ENCODE measurements around the gene FARSB. TPM values are rescaled to one million over a fixed set of nuclear protein-coding genes. Genes with fewer than 3 reads are reported as not detected.
"Not testable (repeated sequence)": the region's sequence is repeated elsewhere in the genome, so short reads cannot be mapped to it uniquely, and the experiment has no call there.

FARSB gene
- total RNA-seq, 2 donors from 2014 or later: 11.9 to 16.2 TPM

- Histone ChIP-seq H3K27me3 (replicated peaks; ENCODE audit: insufficient read depth) (no peaks in the 10 kb centered on the region), H3K36me3 (no peaks in the 10 kb centered on the region), H3K4me1 (replicated peaks) (no peaks in the 10 kb centered on the region), H3K4me3 (no peak overlapping the region), H3K27ac (no peak overlapping the region), H3K9me3 (no peaks in the 10 kb centered on the region)
- WGBS: 90% methylated on average over 4 of the region's 4 CpGs
- intact Hi-C loops (cut with DNase I): no loop called here
- TF ChIP-seq CTCF (IDR thresholded peaks at IDR 0.05) (no peak), POLR2AphosphoS5 (IDR thresholded peaks at IDR 0.05) (no peak), POLR2A (IDR thresholded peaks at IDR 0.05) (no peak)
- no peak for DNase-seq (ENCODE audit: low spot score)
Measured at GRCh38 chr2:222698276-222698675, 42.4 kb upstream of the FARSB start.

DNA sequence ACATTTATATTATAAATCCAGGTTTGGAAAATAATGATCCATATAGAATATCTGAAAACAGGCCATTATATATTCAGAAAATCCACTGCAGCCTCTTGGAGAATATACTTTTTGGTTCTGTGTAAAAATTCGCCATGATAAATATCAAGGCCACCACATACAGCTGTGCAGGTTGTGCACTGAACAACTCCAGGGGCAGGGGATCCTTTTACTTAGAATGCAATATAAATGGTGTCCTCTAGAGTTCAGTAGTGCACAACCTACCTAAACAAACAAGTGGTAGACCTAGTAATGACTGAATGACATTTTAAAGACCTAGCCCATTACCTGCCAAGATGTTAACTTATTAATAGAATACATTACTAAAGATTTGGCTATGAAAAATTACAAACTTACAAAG, 37.9 kb upstream of the FARSB start:
- no peak overlapping the region for H3K27ac ChIP-seq
- WGBS: 96% methylated on average over 1 of the region's 1 CpG
- no peak for DNase-seq (ENCODE audit: low spot score)
- no peaks in the 10 kb centered on the region for H3K36me3 ChIP-seq
- no peaks in the 10 kb centered on the region for H3K4me1 ChIP-seq (replicated peaks)
- intact Hi-C loops (cut with DNase I): loop anchor here (5.0 kb wide), 1 partner anchor 208 kb away; no protein-coding TSS in a partner anchor
- no peaks in the 10 kb centered on the region for H3K9me3 ChIP-seq
- TF ChIP-seq CTCF (IDR thresholded peaks at IDR 0.05) (peak in 2 of 4 experiments; percentile 19 to 27), POLR2A (IDR thresholded peaks at IDR 0.05) (no peak), POLR2AphosphoS5 (IDR thresholded peaks at IDR 0.05) (no peak)
- H3K27me3 ChIP-seq (replicated peaks; ENCODE audit: insufficient read depth): no peaks in the 10 kb centered on the region
- no peak overlapping the region for H3K4me3 ChIP-seq

DNA sequence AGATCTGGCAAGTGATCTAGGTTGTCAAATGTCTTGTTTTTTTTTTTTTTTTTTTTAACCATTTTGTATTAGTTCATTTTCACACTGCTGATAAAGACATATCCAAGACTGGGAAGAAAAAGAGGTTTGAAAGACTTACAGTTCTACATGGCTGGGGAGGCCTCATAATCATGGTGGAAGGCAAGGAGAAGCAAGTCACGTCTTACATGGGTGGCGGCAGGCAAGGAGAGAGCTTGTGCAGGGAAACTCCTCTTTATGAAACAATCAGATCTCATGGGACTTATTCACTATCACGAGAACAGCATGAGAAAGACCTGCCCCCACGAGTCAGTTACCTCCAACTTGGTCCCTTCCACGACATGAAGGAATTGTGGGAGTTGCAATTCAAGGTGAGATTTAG, 37.5 kb upstream of the FARSB start:
- not testable (repeated sequence) for H3K4me3 ChIP-seq; H3K9me3 ChIP-seq; DNase-seq (ENCODE audit: low spot score); H3K36me3 ChIP-seq; H3K27me3 ChIP-seq (replicated peaks; ENCODE audit: insufficient read depth); H3K27ac ChIP-seq; H3K4me1 ChIP-seq (replicated peaks)
- WGBS: 91% methylated on average over 5 of the region's 5 CpGs
- intact Hi-C loops (cut with DNase I): loop anchor here (5.0 kb wide), 1 partner anchor 209 kb away; no protein-coding TSS in a partner anchor

GRCh38 chr2:222690564-222691200, 34.8 kb upstream of the FARSB start:
- peak; percentile 72 to 90 (median 86) for TF ChIP-seq CTCF (IDR thresholded peaks at IDR 0.05)
- no peak for TF ChIP-seq POLR2A (IDR thresholded peaks at IDR 0.05)
- peak; percentile 19 for TF ChIP-seq POLR2AphosphoS5 (IDR thresholded peaks at IDR 0.05)
- 21% methylated on average over 10 of the region's 10 CpGs for WGBS
- Histone ChIP-seq H3K4me1 (replicated peaks) (no peaks in the 10 kb centered on the region), H3K27ac (no peak overlapping the region), H3K36me3 (no peaks in the 10 kb centered on the region), H3K9me3 (no peaks in the 10 kb centered on the region), H3K27me3 (replicated peaks; ENCODE audit: insufficient read depth) (no peaks in the 10 kb centered on the region), H3K4me3 (no peak overlapping the region)
- intact Hi-C loops (cut with DNase I): loop anchor here (5.0 kb wide), 1 partner anchor 212 kb away; no protein-coding TSS in a partner anchor
- peak; percentile 52 for DNase-seq (ENCODE audit: low spot score)

- Histone ChIP-seq H3K36me3 (no peaks in the 10 kb centered on the region), H3K4me1 (replicated peaks) (no peaks in the 10 kb centered on the region), H3K27me3 (replicated peaks; ENCODE audit: insufficient read depth) (no peaks in the 10 kb centered on the region), H3K27ac (no peak overlapping the region), H3K9me3 (no peaks in the 10 kb centered on the region), H3K4me3 (no peak overlapping the region)
- 68% methylated on average over 2 of the region's 2 CpGs for WGBS
- DNase-seq (ENCODE audit: low spot score): no peak
- intact Hi-C loops (cut with DNase I): no loop called here
- TF ChIP-seq CTCF (IDR thresholded peaks at IDR 0.05) (no peak), POLR2A (IDR thresholded peaks at IDR 0.05) (no peak), POLR2AphosphoS5 (IDR thresholded peaks at IDR 0.05) (no peak)
Measured at GRCh38 chr2:222689322-222689721, 33.4 kb upstream of the FARSB start.

Measured in prostate gland (tissue), 2 donors.